WI38 (cell line): ENCODE results near the gene BARHL2.

Experiments
- H3K4me3 ChIP-seq: 2 replicates; pipeline ENCODE4 v1.5.1; 2011; ENCODE audit warnings: low read depth, mild to moderate bottlenecking, control low read depth, low read length
- TF ChIP-seq, protein P1 (sequence below): IDR thresholded peaks from 2 replicates; pipeline ENCODE4 v1.5.1; 2012; ENCODE audit warnings: low read depth, mild to moderate bottlenecking, control low read depth, low read length

Gene BARHL2

DNA sequence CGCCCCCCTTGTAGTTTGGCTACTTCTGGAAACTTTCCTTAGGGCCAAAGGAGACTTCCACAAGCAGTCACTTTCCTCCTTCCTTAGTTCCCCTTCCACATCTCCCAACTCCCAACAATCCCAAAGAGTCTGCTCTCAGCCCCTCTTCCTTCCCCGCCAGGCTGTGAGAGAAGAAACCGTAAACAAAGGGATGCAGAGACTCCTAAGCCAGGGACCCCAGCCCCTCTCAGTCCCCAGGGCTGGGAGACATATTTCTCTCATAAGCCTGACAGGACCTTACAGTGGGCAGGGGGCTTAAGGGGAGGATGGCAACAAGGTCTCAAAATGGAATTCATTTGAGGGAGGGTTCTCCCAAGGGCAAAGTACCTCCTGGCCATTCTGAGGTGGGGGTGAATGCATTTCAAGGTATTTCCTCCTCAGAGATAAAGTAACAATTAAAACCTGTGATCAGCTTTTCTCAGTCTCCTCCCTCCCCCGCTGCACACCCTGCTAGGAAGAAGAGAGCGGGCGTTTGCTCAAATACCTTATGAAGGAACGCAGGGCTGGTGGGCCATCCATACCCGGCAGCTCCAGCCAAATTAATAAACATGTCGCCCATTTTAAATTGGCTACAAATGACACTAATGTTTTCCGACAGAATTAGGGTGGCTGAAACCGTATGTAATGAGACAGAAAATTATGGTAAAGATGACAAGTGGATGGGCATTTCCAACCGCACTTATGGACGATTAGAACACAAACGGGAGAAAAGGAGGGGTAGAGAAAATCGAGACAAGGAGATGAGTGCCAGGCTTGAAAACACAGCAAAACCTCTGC is 4.0 kb downstream of the BARHL2 start:
- TF ChIP-seq, protein P1, sequence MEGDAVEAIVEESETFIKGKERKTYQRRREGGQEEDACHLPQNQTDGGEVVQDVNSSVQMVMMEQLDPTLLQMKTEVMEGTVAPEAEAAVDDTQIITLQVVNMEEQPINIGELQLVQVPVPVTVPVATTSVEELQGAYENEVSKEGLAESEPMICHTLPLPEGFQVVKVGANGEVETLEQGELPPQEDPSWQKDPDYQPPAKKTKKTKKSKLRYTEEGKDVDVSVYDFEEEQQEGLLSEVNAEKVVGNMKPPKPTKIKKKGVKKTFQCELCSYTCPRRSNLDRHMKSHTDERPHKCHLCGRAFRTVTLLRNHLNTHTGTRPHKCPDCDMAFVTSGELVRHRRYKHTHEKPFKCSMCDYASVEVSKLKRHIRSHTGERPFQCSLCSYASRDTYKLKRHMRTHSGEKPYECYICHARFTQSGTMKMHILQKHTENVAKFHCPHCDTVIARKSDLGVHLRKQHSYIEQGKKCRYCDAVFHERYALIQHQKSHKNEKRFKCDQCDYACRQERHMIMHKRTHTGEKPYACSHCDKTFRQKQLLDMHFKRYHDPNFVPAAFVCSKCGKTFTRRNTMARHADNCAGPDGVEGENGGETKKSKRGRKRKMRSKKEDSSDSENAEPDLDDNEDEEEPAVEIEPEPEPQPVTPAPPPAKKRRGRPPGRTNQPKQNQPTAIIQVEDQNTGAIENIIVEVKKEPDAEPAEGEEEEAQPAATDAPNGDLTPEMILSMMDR: no peak

DNA sequence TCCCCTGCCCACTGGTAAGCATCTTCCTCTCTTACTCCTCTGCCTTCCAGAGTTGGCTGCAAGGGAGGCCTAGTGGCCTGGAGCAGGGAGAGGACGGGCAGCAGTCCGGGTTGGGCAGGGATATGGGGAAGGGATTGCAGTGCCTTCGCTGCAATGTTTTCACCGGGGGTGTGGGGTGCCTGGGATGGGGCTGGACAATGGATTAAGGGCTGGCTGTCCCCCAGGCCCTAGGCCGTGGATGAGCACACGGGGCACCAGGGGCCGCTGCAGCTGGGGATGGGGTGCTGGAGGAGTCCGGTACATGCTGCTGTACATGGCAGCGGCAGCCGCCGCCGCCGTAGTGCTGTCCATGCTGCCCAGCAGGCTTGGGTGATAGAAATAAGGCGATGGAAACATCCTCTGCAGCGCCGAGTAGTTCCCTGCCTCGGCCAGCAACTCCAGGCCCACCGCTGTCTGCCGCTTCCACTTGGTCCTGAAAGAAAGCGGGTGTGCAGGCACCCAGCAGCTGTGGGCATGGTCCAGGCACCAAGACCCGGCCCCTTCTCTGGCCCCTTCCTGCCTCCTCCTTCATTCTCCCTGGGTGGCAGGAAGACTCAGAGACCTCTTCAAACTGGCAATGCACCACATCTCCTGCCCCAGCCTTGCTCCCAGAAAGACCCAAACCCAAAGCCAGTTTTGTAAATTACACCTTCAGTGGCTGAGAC is 4.8 kb downstream of the BARHL2 start:
- H3K4me3 ChIP-seq: no peak overlapping the region
- TF ChIP-seq, protein P1: no peak

More for the DNA sequence above, 4.0 kb downstream of the BARHL2 start:
- H3K4me3 ChIP-seq: no peak overlapping the region

DNA sequence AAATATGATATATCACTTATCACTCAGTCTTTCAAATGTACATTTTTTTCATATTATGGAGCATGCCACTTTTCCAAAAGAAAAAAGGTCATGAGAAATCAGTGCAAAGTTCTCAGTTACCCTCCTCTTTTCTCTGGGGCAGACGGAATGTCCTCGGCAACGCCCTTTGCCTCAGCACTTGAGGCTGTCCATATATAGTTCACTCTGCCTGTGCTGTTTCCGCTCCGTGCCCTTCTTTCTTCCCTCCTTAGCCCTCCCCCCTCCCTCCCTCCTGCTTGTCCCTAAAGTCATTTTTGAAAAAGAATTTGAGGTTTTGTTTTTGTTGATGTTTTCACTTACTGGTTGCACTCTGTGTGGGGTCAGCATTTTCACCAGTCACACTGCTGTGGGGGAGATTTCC is 5.4 kb downstream of the BARHL2 start:
- TF ChIP-seq, protein P1: no peak

DNA sequence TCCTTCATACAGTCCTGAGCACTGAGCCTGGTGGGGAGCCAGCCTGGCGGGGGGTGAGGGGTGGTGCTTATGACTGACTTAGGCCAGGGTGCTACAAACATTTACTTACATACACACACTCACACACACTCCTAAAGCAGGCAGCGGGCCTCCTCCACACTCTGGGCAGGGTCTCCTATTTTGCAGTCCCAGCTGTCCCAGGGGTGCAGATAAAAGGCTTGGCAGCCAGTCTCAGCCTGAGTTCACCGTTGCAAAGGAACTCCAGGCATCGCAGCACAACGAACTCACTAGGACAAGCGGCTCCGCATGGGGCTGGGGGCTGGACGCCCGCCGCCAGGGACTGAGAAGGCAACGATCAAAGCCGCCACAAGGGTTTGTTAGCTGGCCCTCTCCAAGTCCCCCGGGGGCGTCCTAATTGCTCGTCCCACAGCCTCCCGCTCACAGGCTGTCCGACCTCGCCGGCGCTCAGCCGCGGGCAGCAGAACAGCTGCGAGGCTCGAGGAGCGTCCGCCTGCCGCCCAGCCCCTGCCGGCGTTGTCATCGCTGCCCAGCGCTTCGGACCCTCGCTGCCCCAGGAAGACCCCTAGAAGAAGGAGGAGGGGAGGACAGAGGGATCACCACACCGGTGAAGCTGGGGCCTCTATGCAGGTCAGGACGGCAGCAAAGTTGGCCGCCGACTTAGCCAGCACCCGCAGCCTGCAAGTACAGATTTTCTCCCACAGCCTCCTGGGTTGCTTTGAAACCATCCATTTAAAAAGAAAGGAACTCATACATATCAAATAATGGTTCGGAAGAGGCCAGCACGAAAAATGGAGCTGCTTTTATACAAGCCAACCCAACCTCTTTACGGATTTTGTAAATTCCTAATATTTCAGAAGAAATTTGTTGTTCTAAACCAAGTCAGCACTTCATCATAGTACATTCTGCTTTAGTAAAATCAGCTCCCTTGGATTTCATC is 6.2 kb downstream of the BARHL2 start:
- TF ChIP-seq, protein P1: no peak
- no peak overlapping the region for H3K4me3 ChIP-seq

More for the DNA sequence above, 5.4 kb downstream of the BARHL2 start:
- H3K4me3 ChIP-seq: no peak overlapping the region

DNA sequence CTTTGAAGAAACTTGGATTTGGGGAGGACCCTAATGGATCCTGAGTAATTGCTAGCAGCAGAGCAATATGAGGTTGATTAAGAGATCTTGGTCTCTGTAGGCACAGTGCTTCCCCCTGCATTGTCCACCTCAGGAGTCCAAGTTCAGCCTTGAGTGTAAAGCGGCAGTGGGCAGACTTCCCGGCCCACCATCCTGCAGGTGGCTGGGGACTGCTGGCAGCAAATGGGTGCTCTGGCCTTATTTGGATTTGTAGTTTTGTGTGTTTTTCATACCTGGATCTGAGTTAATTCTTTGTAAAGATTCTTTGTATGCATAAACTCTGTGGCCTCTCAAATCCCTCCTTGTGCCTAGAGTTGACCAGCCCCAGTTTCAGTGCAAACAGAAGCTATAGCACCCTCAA is 7.6 kb downstream of the BARHL2 start:
- TF ChIP-seq, protein P1: no peak
- no peak overlapping the region for H3K4me3 ChIP-seq

DNA sequence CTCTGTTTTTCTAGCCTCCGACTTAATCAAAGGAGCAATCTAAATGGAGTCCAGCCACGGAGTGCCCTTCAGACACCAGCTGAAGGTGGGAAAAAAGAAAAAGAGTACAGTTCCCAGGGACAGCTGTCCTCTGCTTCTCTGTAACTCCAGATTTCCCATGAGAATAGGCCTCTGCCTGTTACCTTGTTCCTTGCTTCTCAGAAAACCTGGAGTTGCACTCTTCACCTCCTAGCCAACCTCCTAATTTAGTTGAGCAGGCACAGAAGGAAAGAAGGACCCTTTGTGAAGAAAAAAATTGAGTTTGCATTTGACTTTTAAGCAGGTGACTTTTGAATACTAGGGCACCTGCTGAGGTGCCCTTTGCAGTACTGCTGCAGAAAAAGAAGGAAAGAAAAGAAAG is 8.3 kb downstream of the BARHL2 start:
- TF ChIP-seq, protein P1: no peak
- no peak overlapping the region for H3K4me3 ChIP-seq
